Measurements from ENCODE around the gene ARF4. TPM values are rescaled to one million over a fixed set of nuclear protein-coding genes. Genes with fewer than 3 reads are reported as not detected.

The ARF4 gene
- polyA plus RNA-seq, 3 donors, result 60.2 to 229 (median 224) TPM

- WGBS (ENCODE audit: insufficient coverage), result 8% methylated on average over 5 of the region's 20 CpGs
- intact Hi-C loops (cut with micrococcal nuclease), result no loop called here
- Histone ChIP-seq H3K4me3 (replicated peaks in 1 of 3; ENCODE audit: low read depth in 2 of 3, low read length in 3 of 3) (no peak within 1 kb of the TSS), H3K36me3 (replicated peaks in 1 of 2; ENCODE audit: control insufficient read depth in 1 of 2, insufficient read depth in 2 of 2, low read length in 2 of 2) (no peaks in the 10 kb centered on the region), H3K27ac (ENCODE audit: low read depth in 1 of 2, low read length in 2 of 2) (no peak within 1 kb of the TSS), H3K27me3 (ENCODE audit: control insufficient read depth in 2 of 2, insufficient read depth in 2 of 2, low read length in 2 of 2) (peaks cover 0 to 5% of the 10 kb centered on the region in 2 donors), H2AFZ (ENCODE audit: insufficient read depth, low read depth, low read length, poor library complexity, severe bottlenecking) (peak within 1 kb of the TSS; percentile 57), H3K79me2 (ENCODE audit: insufficient read depth, low read length) (no peaks in the 10 kb centered on the region), H4K20me1 (ENCODE audit: insufficient read depth, low read length) (no peaks in the 10 kb centered on the region), H3K9me3 (replicated peaks in 1 of 2; ENCODE audit: control insufficient read depth in 1 of 2, insufficient read depth in 1 of 2, low read length in 2 of 2) (no peaks in the 10 kb centered on the region), H3K4me2 (replicated peaks; ENCODE audit: extremely low read depth, low read length, poor library complexity, severe bottlenecking) (peak within 1 kb of the TSS; percentile 10), H3K4me1 (ENCODE audit: control insufficient read depth in 1 of 2, insufficient read depth in 2 of 2, low read length in 2 of 2) (peaks cover 4 to 9% of the 10 kb centered on the region in 2 donors), H3K9ac (ENCODE audit: insufficient read depth, low read length, poor library complexity, severe bottlenecking) (no peak within 1 kb of the TSS)
- Mint-ChIP-seq H3K9me3 (no peaks in the 10 kb centered on the region), H3K4me1 (peaks cover 9% of the 10 kb centered on the region), H3K4me3 (peak within 1 kb of the TSS; percentile 52 to 76), H3K27me3 (ENCODE audit: low read depth in 3 of 3) (peaks cover 3 to 13% (median 6%) of the 10 kb centered on the region in 3 donors), H3K36me3 (no peaks in the 10 kb centered on the region), H3K27ac (peak within 1 kb of the TSS in 1 of 7 donors; percentile 54)
- no peak for DNase-seq
- TF ChIP-seq CTCF (IDR thresholded peaks at IDR 0.05), result no peak
These were observed 52.7 kb downstream of the ARF4 start, which contains the start of gene DNAH12 for GRCh38 chr3:57544181-57545125. DNAH12 (minus strand) TSS chr3:57544344; CDS start chr3:57542870, 1,474 bp downstream.

GRCh38 chr3:57538465-57538864 is 58.7 kb downstream of the ARF4 start:
- no peak overlapping the region for H3K4me2 ChIP-seq (replicated peaks; ENCODE audit: extremely low read depth, low read length, poor library complexity, severe bottlenecking)
- H3K9me3 ChIP-seq (replicated peaks in 1 of 2; ENCODE audit: control insufficient read depth in 1 of 2, insufficient read depth in 1 of 2, low read length in 2 of 2), result no peaks in the 10 kb centered on the region
- H3K9ac ChIP-seq (ENCODE audit: insufficient read depth, low read length, poor library complexity, severe bottlenecking), result no peak overlapping the region
- TF ChIP-seq CTCF (IDR thresholded peaks at IDR 0.05), result no peak
- no peaks in the 10 kb centered on the region for H3K27me3 ChIP-seq (ENCODE audit: control insufficient read depth in 2 of 2, insufficient read depth in 2 of 2, low read length in 2 of 2)
- intact Hi-C loops (cut with micrococcal nuclease), result no loop called here
- no peak overlapping the region for H3K4me3 ChIP-seq (replicated peaks in 1 of 3; ENCODE audit: low read depth in 2 of 3, low read length in 3 of 3)
- Mint-ChIP-seq H3K4me1 (no peaks in the 10 kb centered on the region), H3K4me3 (no peak overlapping the region), H3K36me3 (no peaks in the 10 kb centered on the region), H3K27ac (no peak overlapping the region), H3K9me3 (peaks cover 0 to 3% (median 0%) of the 10 kb centered on the region in 7 donors), H3K27me3 (ENCODE audit: low read depth in 3 of 3) (peaks cover 0 to 6% (median 3%) of the 10 kb centered on the region in 3 donors)
- no peaks in the 10 kb centered on the region for H3K4me1 ChIP-seq (ENCODE audit: control insufficient read depth in 1 of 2, insufficient read depth in 2 of 2, low read length in 2 of 2)
- H4K20me1 ChIP-seq (ENCODE audit: insufficient read depth, low read length), result no peaks in the 10 kb centered on the region
- no peak overlapping the region for H3K27ac ChIP-seq (ENCODE audit: low read depth in 1 of 2, low read length in 2 of 2)
- DNase-seq, result no peak
- H2AFZ ChIP-seq (ENCODE audit: insufficient read depth, low read depth, low read length, poor library complexity, severe bottlenecking), result no peak overlapping the region
- no peaks in the 10 kb centered on the region for H3K36me3 ChIP-seq (replicated peaks in 1 of 2; ENCODE audit: control insufficient read depth in 1 of 2, insufficient read depth in 2 of 2, low read length in 2 of 2)
- WGBS (ENCODE audit: insufficient coverage), result 100% methylated on average over 3 of the region's 3 CpGs
- H3K79me2 ChIP-seq (ENCODE audit: insufficient read depth, low read length), result no peaks in the 10 kb centered on the region
